Ovary (tissue), 3 donors: ENCODE results near the gene CCDC91.

Experiments
- EP300 ChIP-seq: sonication (generic); formaldehyde crosslinking; IDR thresholded peaks from one replicate; pipeline ENCODE4 v1.6.1; 2017; ENCODE audit warnings: antibody characterized with exemption
- POLR2A ChIP-seq: fragments of 450-650 bp; IDR thresholded peaks from one replicate; pipeline ENCODE4 v1.6.1; 2017; ENCODE audit warnings: antibody characterized with exemption, mild to moderate bottlenecking, moderate library complexity
- TF ChIP-seq, protein P1 (sequence below), 3 donors: fragments of 450-650 bp in 2 of 3; fragments of 200-600 bp in 1 of 3; IDR thresholded peaks; one replicate each; pipeline versions ENCODE4 v1.5.1 to v1.8.0; 2016 to 2022; ENCODE audit warnings: antibody characterized with exemption in 3 of 3, mild to moderate bottlenecking in 1 of 3
- donor health status: DM: no; HTN: no; CAD: no.

DNA sequence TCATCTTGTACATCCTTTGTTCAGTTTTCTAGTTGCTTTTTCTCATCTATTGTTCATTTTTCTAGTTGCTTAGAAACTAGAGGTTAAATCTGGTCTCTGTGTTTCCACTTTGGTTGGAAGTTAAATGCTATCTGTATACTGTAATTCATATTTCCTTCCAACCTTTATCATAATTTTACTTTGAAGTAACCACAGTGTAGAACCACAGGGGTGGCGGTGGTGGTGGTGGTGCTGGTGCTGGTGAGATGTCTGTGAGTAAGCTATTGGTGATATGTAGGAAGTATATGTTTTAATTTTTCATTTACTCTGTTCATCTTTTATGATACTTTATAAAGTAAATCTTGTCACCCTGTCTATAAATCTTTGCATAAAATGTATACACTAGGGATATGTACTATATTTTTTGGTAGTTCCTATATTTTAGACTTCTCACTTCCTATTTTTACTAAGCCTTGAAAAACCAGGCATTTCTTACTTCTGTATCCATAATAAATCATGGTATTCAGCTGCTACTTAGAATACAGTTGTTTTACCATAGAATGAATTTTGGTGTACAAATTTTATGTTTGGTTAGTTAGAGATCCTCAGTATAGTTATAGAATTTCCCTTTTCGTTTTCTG is 31.9 kb downstream of the CCDC91 start:
- TF ChIP-seq POLR2A (no peak), EP300 (no peak)
- TF ChIP-seq, protein P1, sequence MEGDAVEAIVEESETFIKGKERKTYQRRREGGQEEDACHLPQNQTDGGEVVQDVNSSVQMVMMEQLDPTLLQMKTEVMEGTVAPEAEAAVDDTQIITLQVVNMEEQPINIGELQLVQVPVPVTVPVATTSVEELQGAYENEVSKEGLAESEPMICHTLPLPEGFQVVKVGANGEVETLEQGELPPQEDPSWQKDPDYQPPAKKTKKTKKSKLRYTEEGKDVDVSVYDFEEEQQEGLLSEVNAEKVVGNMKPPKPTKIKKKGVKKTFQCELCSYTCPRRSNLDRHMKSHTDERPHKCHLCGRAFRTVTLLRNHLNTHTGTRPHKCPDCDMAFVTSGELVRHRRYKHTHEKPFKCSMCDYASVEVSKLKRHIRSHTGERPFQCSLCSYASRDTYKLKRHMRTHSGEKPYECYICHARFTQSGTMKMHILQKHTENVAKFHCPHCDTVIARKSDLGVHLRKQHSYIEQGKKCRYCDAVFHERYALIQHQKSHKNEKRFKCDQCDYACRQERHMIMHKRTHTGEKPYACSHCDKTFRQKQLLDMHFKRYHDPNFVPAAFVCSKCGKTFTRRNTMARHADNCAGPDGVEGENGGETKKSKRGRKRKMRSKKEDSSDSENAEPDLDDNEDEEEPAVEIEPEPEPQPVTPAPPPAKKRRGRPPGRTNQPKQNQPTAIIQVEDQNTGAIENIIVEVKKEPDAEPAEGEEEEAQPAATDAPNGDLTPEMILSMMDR (IDR thresholded peaks at IDR 0.05): no peak
